DND-41 (cell line): ENCODE data around the gene VAMP4.

Experiments
- ATAC-seq: fragments of 200-7000 bp; cut with Tn5 transposase; 3 replicates; pipeline ENCODE4 v1.9.1; 2021; ENCODE audit warnings: low read depth; ENCODE audit not compliant: insufficient read depth
- DNase-seq: peaks from one replicate; pipeline ENCODE4 v3.0.0-alpha.2; 2020
- H2AFZ ChIP-seq: 2 replicates; pipeline ENCODE4 v1.6.0; 2012; ENCODE audit warnings: low read depth, low read length
- H3K27ac ChIP-seq: 2 replicates; pipeline ENCODE4 v1.5.1; 2012; ENCODE audit warnings: low read length, inconsistent platforms
- H3K27me3 ChIP-seq: fragments of 200-600 bp; sonication (generic); 2 replicates; pipeline ENCODE4 v1.6.0; 2012; ENCODE audit warnings: low read length, mild to moderate bottlenecking, inconsistent platforms; ENCODE audit not compliant: insufficient read depth, poor library complexity
- H3K36me3 ChIP-seq: 2 replicates; pipeline ENCODE4 v1.5.1; 2012; ENCODE audit warnings: low read length, inconsistent platforms; ENCODE audit not compliant: insufficient read depth
- H3K4me1 ChIP-seq: 2 replicates; pipeline ENCODE4 v1.5.1; 2012; ENCODE audit warnings: mild to moderate bottlenecking, low read length; ENCODE audit not compliant: insufficient read depth
- H3K4me2 ChIP-seq: 2 replicates; pipeline ENCODE4 v1.6.0; 2012; ENCODE audit warnings: mild to moderate bottlenecking, moderate library complexity, low read length, inconsistent platforms; ENCODE audit not compliant: insufficient read depth
- H3K4me3 ChIP-seq, 2 experiments: fragments of 200-600 bp in 1 of 2; shearing (Covaris generic) in 1 of 2; 2 replicates each; pipeline ENCODE4 v1.5.1; 2012 to 2016; ENCODE audit warnings: inconsistent platforms in 2 of 2, low read length in 2 of 2, mild to moderate bottlenecking in 2 of 2, low read depth in 1 of 2, moderate library complexity in 1 of 2
- H3K79me2 ChIP-seq: 2 replicates; pipeline ENCODE4 v1.6.0; 2012; ENCODE audit warnings: low read length, inconsistent platforms; ENCODE audit not compliant: insufficient read depth
- H3K9ac ChIP-seq: 2 replicates; pipeline ENCODE4 v1.6.0; 2012; ENCODE audit warnings: low read depth, mild to moderate bottlenecking, inconsistent platforms, low read length, moderate library complexity
- H3K9me3 ChIP-seq: 2 replicates; pipeline ENCODE4 v1.5.1; 2012; ENCODE audit warnings: low read length, moderate library complexity, mild to moderate bottlenecking, inconsistent platforms; ENCODE audit not compliant: insufficient read depth, severe bottlenecking
- H4K20me1 ChIP-seq: 2 replicates; pipeline ENCODE4 v1.6.0; 2012; ENCODE audit warnings: low read length; ENCODE audit not compliant: insufficient read depth
- EZH2 ChIP-seq: IDR thresholded peaks from 3 replicates; pipeline ENCODE4 v1.6.1; 2012; ENCODE audit warnings: borderline replicate concordance, low read depth, mild to moderate bottlenecking, moderate library complexity, low read length, inconsistent platforms; ENCODE audit not compliant: severe bottlenecking
- TF ChIP-seq, protein P1 (sequence below): IDR thresholded peaks from 2 replicates; pipeline ENCODE4 v1.5.1; 2012; ENCODE audit warnings: borderline replicate concordance, low read length, moderate library complexity, mild to moderate bottlenecking; ENCODE audit not compliant: poor library complexity, severe bottlenecking; ENCODE audit errors: extremely low read depth

VAMP4 gene

GRCh38 chr1:171717062-171717718 is 24.7 kb downstream of the VAMP4 start:
- H3K36me3 ChIP-seq, result peaks cover 17% of the 10 kb centered on the region; the same call in 1 of the 2 replicates
- H3K9ac ChIP-seq, result no peak overlapping the region
- no peak overlapping the region for H3K27ac ChIP-seq
- ATAC-seq, result no peak
- H3K4me1 ChIP-seq, result no peaks in the 10 kb centered on the region
- H3K4me2 ChIP-seq, result no peak overlapping the region
- H2AFZ ChIP-seq, result no peak overlapping the region
- no peaks in the 10 kb centered on the region for H4K20me1 ChIP-seq
- H3K27me3 ChIP-seq, result no peaks in the 10 kb centered on the region
- DNase-seq, result no peak
- no peaks in the 10 kb centered on the region for H3K79me2 ChIP-seq
- no peak overlapping the region for H3K4me3 ChIP-seq
- TF ChIP-seq, protein P1, sequence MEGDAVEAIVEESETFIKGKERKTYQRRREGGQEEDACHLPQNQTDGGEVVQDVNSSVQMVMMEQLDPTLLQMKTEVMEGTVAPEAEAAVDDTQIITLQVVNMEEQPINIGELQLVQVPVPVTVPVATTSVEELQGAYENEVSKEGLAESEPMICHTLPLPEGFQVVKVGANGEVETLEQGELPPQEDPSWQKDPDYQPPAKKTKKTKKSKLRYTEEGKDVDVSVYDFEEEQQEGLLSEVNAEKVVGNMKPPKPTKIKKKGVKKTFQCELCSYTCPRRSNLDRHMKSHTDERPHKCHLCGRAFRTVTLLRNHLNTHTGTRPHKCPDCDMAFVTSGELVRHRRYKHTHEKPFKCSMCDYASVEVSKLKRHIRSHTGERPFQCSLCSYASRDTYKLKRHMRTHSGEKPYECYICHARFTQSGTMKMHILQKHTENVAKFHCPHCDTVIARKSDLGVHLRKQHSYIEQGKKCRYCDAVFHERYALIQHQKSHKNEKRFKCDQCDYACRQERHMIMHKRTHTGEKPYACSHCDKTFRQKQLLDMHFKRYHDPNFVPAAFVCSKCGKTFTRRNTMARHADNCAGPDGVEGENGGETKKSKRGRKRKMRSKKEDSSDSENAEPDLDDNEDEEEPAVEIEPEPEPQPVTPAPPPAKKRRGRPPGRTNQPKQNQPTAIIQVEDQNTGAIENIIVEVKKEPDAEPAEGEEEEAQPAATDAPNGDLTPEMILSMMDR, result no peak
- no peak for TF ChIP-seq EZH2
- no peaks in the 10 kb centered on the region for H3K9me3 ChIP-seq

- Histone ChIP-seq H3K36me3 (peaks cover 17% of the 10 kb centered on the region; the same call in 1 of the 2 replicates), H3K9me3 (no peaks in the 10 kb centered on the region), H3K79me2 (no peaks in the 10 kb centered on the region), H3K27me3 (no peaks in the 10 kb centered on the region), H2AFZ (no peak overlapping the region), H3K9ac (no peak overlapping the region), H3K4me2 (no peak overlapping the region), H3K4me3 (no peak overlapping the region), H4K20me1 (no peaks in the 10 kb centered on the region), H3K27ac (no peak overlapping the region), H3K4me1 (no peaks in the 10 kb centered on the region)
- no peak for ATAC-seq
- TF ChIP-seq EZH2, result no peak
- TF ChIP-seq, protein P1, result no peak
- DNase-seq, result no peak
Observed at GRCh38 chr1:171716616-171717015, 25.2 kb downstream of the VAMP4 start.

- no peak for ATAC-seq
Observed at GRCh38 chr1:171715813-171716251, 26.0 kb downstream of the VAMP4 start.

More at GRCh38 chr1:171715813-171716251, 26.0 kb downstream of the VAMP4 start:
- Histone ChIP-seq H3K79me2 (no peaks in the 10 kb centered on the region), H3K36me3 (peaks cover 17% of the 10 kb centered on the region; the same call in 1 of the 2 replicates), H3K4me1 (no peaks in the 10 kb centered on the region), H3K9me3 (no peaks in the 10 kb centered on the region), H3K4me3 (no peak overlapping the region), H3K4me2 (no peak overlapping the region), H3K9ac (no peak overlapping the region), H3K27me3 (no peaks in the 10 kb centered on the region), H3K27ac (no peak overlapping the region), H2AFZ (no peak overlapping the region), H4K20me1 (no peaks in the 10 kb centered on the region)
- no peak for DNase-seq
- no peak for TF ChIP-seq EZH2
- TF ChIP-seq, protein P1, result peak; percentile 61
